ENCODE data around the gene MEGF6. TPM values are rescaled to one million over a fixed set of nuclear protein-coding genes. Genes with fewer than 3 reads are reported as not detected.

Gene MEGF6
- polyA plus RNA-seq, 3 donors, result 6.6 to 16.3 (median 11.7) TPM

- H3K27ac ChIP-seq (ENCODE audit: low read depth, low read length), result no peak within 1 kb of the TSS
- 2 to 4% (median 2%) methylated on average over 57 to 60 of the region's 60 CpGs for WGBS, 3 donors
These were observed 38.3 kb upstream of the MEGF6 start, which contains the start of gene WRAP73 for GRCh38 chr1:3649342-3650247. TSS of gene WRAP73 (minus strand) at chr1:3650103. CDS start at chr1:3649999, 104 bp downstream.

GRCh38 chr1:3646596-3646995 is 35.3 kb upstream of the MEGF6 start:
- H3K27ac ChIP-seq (ENCODE audit: low read depth, low read length), result no peak overlapping the region
- whole genome bisulfite sequencing, 3 donors, result 93 to 95% (median 95%) methylated on average over 20 of the region's 20 CpGs

GRCh38 chr1:3645666-3646355 is 34.5 kb upstream of the MEGF6 start:
- 93 to 94% (median 94%) methylated on average over 27 of the region's 27 CpGs for WGBS, 3 donors
- no peak overlapping the region for H3K27ac ChIP-seq (ENCODE audit: low read depth, low read length)

GRCh38 chr1:3645247-3645646 is 33.9 kb upstream of the MEGF6 start:
- H3K27ac ChIP-seq (ENCODE audit: low read depth, low read length), result no peak overlapping the region
- WGBS, 3 donors, result 95 to 97% (median 96%) methylated on average over 29 to 43 of the region's 43 CpGs

GRCh38 chr1:3644273-3644672 is 33.0 kb upstream of the MEGF6 start:
- WGBS, 3 donors, result 89 to 94% (median 92%) methylated on average over 15 to 21 of the region's 25 CpGs
- no peak overlapping the region for H3K27ac ChIP-seq (ENCODE audit: low read depth, low read length)

- 91 to 92% (median 91%) methylated on average over 37 to 41 of the region's 43 CpGs for WGBS, 3 donors
- H3K27ac ChIP-seq (ENCODE audit: low read depth, low read length), result no peak overlapping the region
These were observed 31.8 kb upstream of the MEGF6 start for GRCh38 chr1:3642919-3643675.

- no peak overlapping the region for H3K27ac ChIP-seq (ENCODE audit: low read depth, low read length)
- 96 to 97% (median 96%) methylated on average over 11 of the region's 11 CpGs for WGBS, 3 donors
These were observed 30.5 kb upstream of the MEGF6 start for GRCh38 chr1:3641816-3642215.

- no peak overlapping the region for H3K27ac ChIP-seq (ENCODE audit: low read depth, low read length)
- 94% methylated on average over 26 of the region's 26 CpGs for WGBS, 3 donors
These were observed 29.9 kb upstream of the MEGF6 start for GRCh38 chr1:3641046-3641760.

GRCh38 chr1:3640121-3640837 is 29.0 kb upstream of the MEGF6 start:
- H3K27ac ChIP-seq (ENCODE audit: low read depth, low read length), result no peak overlapping the region
- WGBS, 3 donors, result 89 to 91% (median 90%) methylated on average over 35 to 36 of the region's 36 CpGs

GRCh38 chr1:3639397-3639911 is 28.1 kb upstream of the MEGF6 start:
- no peak overlapping the region for H3K27ac ChIP-seq (ENCODE audit: low read depth, low read length)
- 93 to 95% (median 94%) methylated on average over 23 of the region's 23 CpGs for WGBS, 3 donors

GRCh38 chr1:3638676-3639075 is 27.4 kb upstream of the MEGF6 start:
- H3K27ac ChIP-seq (ENCODE audit: low read depth, low read length), result no peak overlapping the region
- WGBS, 3 donors, result 91 to 93% (median 92%) methylated on average over 15 of the region's 15 CpGs

- WGBS, 3 donors, result 94 to 96% (median 95%) methylated on average over 12 of the region's 12 CpGs
- H3K27ac ChIP-seq (ENCODE audit: low read depth, low read length), result no peak overlapping the region
These were observed 26.7 kb upstream of the MEGF6 start for GRCh38 chr1:3638027-3638426.

GRCh38 chr1:3636531-3636930 is 25.2 kb upstream of the MEGF6 start:
- WGBS, 3 donors, result 92 to 95% (median 94%) methylated on average over 11 of the region's 11 CpGs

GRCh38 chr1:3636080-3636479 is 24.8 kb upstream of the MEGF6 start:
- WGBS, 3 donors, result 95 to 97% (median 96%) methylated on average over 13 to 14 of the region's 14 CpGs
- no peak overlapping the region for H3K27ac ChIP-seq (ENCODE audit: low read depth, low read length)

More at GRCh38 chr1:3636531-3636930, 25.2 kb upstream of the MEGF6 start:
- H3K27ac ChIP-seq (ENCODE audit: low read depth, low read length), result no peak overlapping the region

GRCh38 chr1:3634059-3634800 is 22.9 kb upstream of the MEGF6 start:
- H3K27ac ChIP-seq (ENCODE audit: low read depth, low read length), result no peak overlapping the region

GRCh38 chr1:3633344-3634058 is 22.2 kb upstream of the MEGF6 start:
- WGBS, 3 donors, result 93 to 94% (median 93%) methylated on average over 28 of the region's 28 CpGs
- no peak overlapping the region for H3K27ac ChIP-seq (ENCODE audit: low read depth, low read length)

More at GRCh38 chr1:3634059-3634800, 22.9 kb upstream of the MEGF6 start:
- WGBS, 3 donors, result 95 to 96% (median 95%) methylated on average over 22 of the region's 22 CpGs

Measured in adipose tissue (tissue), 3 donors.